Measurements from ENCODE around the gene ZNF432. TPM values are rescaled to one million over a fixed set of nuclear protein-coding genes. Genes with fewer than 3 reads are reported as not detected.
"Not testable (repeated sequence)": the region's sequence is repeated elsewhere in the genome, so short reads cannot be mapped to it uniquely, and the experiment has no call there.

The ZNF432 gene
- total RNA-seq, 3 donors from 2014 or later, result 12.0 to 19.3 (median 13.4) TPM

DNA sequence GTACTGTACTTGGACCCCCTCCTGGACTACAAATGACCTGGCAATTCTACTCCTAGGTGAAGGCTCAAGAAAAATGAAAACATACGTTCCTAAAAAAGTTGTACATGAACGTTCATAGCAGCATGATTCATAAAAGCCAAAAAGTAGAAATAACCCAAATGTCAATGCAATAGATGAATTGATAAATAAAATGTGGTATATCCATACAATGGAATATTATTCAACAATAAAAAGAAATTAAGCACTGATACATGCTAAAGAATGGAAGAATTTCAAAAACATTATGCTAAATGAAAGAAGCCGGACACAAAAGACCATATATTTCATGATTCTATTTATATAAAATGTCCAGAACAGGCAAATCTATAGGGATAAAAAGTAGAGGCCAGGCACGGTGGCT lies 9.5 kb downstream of the ZNF432 start:
- TF ChIP-seq, protein P1, sequence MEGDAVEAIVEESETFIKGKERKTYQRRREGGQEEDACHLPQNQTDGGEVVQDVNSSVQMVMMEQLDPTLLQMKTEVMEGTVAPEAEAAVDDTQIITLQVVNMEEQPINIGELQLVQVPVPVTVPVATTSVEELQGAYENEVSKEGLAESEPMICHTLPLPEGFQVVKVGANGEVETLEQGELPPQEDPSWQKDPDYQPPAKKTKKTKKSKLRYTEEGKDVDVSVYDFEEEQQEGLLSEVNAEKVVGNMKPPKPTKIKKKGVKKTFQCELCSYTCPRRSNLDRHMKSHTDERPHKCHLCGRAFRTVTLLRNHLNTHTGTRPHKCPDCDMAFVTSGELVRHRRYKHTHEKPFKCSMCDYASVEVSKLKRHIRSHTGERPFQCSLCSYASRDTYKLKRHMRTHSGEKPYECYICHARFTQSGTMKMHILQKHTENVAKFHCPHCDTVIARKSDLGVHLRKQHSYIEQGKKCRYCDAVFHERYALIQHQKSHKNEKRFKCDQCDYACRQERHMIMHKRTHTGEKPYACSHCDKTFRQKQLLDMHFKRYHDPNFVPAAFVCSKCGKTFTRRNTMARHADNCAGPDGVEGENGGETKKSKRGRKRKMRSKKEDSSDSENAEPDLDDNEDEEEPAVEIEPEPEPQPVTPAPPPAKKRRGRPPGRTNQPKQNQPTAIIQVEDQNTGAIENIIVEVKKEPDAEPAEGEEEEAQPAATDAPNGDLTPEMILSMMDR (IDR thresholded peaks at IDR 0.05), result no peak
- TF ChIP-seq POLR2A (IDR thresholded peaks at IDR 0.05) (no peak), POLR2AphosphoS5 (IDR thresholded peaks at IDR 0.05) (no peak)
- Histone ChIP-seq H3K27me3 (no peaks in the 10 kb centered on the region), H3K36me3 (peaks cover 67% of the 10 kb centered on the region), H3K27ac (no peak overlapping the region), H3K4me1 (no peaks in the 10 kb centered on the region), H3K9me3 (peaks cover 78 to 92% of the 10 kb centered on the region in 2 donors), H3K4me3 (peak overlapping the region in 1 of 3 donors; percentile 4)
- intact Hi-C loops (cut with DNase I; ENCODE audit: low total_unique reads), result no loop called here
- DNase-seq (ENCODE audit: low spot score in 2 of 2), result no peak

DNA sequence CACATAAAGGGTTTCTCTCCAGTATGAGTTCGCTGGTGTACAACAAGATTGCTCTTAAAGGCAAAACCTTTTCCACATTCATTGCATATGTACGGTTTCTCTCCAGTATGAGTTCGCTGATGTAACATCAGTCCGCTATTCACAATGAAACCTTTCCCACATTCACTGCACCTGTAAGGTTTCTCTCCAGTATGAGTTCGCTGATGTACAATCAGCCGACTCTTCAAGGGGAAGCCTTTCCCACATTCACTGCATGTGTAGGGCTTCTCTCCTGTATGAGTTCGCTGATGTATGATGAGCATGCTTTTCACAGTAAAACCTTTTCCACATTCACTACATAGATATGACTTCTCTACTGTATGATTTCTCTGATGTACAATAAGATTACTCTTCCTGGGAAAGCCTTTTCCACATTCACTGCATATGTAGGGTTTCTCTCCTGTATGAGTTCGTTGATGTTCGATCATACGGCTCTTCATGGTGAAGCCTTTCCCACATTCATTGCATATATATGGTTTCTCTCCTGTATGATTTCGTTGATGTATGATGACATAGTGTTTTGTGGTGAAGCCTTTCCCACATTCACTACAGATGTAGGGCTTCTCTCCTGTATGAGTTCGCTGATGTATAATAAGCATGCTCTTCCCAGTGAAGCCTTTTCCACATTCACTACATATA lies 14.4 kb downstream of the ZNF432 start:
- Histone ChIP-seq H3K9me3 (peaks cover 78 to 95% of the 10 kb centered on the region in 2 donors), H3K27ac (no peak overlapping the region), H3K36me3 (peaks cover 44% of the 10 kb centered on the region), H3K4me1 (no peaks in the 10 kb centered on the region), H3K4me3 (peak overlapping the region in 1 of 3 donors; percentile 10), H3K27me3 (no peaks in the 10 kb centered on the region)
- DNase-seq (ENCODE audit: low spot score in 2 of 2), result no peak
- TF ChIP-seq, protein P1 (IDR thresholded peaks at IDR 0.05), result no peak
- TF ChIP-seq POLR2AphosphoS5 (IDR thresholded peaks at IDR 0.05) (no peak), POLR2A (IDR thresholded peaks at IDR 0.05) (no peak)
- intact Hi-C loops (cut with DNase I; ENCODE audit: low total_unique reads), result no loop called here

DNA sequence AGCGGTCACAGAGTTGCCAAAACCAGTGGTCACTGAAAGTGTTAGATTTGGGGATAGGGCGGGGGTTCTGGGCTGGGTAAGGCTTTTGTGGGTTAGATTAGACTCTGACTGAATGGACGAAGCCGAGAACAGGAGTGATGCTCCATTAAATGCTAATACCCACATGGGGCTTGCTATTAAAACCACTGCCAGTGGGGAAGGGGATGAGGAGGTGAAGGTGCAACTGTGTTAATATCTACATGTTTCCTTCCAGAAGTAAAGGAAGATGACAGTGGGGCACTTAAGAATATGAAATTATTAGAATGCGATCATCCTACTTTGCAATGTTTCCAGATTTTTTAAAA lies 19.9 kb downstream of the ZNF432 start:
- Histone ChIP-seq H3K4me3 (peak overlapping the region; percentile 61 to 84 (median 75)), H3K27ac (peak overlapping the region; percentile 94 to 95), H3K4me1 (peaks cover 0 to 6% of the 10 kb centered on the region in 2 donors), H3K27me3 (no peaks in the 10 kb centered on the region), H3K9me3 (peaks cover 54 to 71% of the 10 kb centered on the region in 2 donors), H3K36me3 (peaks cover 11% of the 10 kb centered on the region)
- intact Hi-C loops (cut with DNase I; ENCODE audit: low total_unique reads), result no loop called here
- DNase-seq (ENCODE audit: low spot score in 2 of 2), result no peak
- TF ChIP-seq POLR2A (IDR thresholded peaks at IDR 0.05) (no peak), POLR2AphosphoS5 (IDR thresholded peaks at IDR 0.05) (no peak)
- TF ChIP-seq, protein P1 (IDR thresholded peaks at IDR 0.05), result no peak

DNA sequence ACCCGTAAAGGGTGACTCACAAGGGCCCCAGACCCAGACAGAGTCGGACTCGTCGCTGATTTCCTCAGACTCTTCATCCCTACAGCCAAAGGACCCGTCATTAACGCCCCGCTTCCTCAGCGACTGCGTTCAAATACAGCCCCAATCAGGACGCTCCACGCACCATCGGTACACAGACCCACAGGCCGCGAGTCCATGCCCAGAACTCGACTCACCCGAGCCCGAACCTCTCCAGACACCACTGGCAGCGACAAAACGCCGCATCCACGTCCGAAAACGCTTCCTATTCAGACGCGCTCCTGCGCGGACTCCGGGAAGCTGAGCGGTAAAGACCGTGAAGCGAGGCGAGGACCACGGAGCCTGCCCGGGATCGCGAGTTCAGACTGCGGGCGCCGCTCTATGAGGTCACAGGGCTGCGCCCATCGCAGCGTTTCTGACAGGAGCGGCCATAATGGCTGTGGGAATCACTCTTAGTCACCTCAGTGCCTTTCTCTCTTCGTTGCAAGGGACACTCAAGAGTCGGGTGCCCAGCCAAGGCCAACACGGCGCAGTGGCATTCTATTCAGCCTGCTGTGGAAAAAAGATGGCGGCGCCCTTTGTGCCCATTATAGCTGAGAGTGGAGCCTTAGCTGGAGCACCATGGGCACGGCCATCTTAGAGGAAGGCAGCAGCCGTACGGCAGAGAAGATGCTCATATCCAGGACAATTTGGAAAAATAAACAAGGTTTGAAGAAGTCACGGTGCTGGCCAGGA lies 20.4 kb downstream of the ZNF432 start, which contains the start of gene ZNF614:
Gene ZNF614, minus strand, starts transcription at position 353 of the 753 bp plus-strand sequence. CDS start 2,634 bp downstream, outside the sequence.
- Histone ChIP-seq H3K9me3 (peaks cover 54 to 71% of the 10 kb centered on the region in 2 donors), H3K4me1 (peaks cover 0 to 6% of the 10 kb centered on the region in 2 donors), H3K4me3 (peak within 1 kb of the TSS; percentile 61 to 84 (median 75)), H3K36me3 (peaks cover 11% of the 10 kb centered on the region), H3K27ac (peak within 1 kb of the TSS; percentile 94 to 95), H3K27me3 (no peaks in the 10 kb centered on the region)
- intact Hi-C loops (cut with DNase I; ENCODE audit: low total_unique reads), result no loop called here
- TF ChIP-seq, protein P1 (IDR thresholded peaks at IDR 0.05), result no peak
- TF ChIP-seq POLR2AphosphoS5 (IDR thresholded peaks at IDR 0.05) (peak; percentile 72 to 90 (median 75)), POLR2A (IDR thresholded peaks at IDR 0.05) (peak; percentile 25)
- peak; percentile 71 to 80 for DNase-seq (ENCODE audit: low spot score in 2 of 2)

DNA sequence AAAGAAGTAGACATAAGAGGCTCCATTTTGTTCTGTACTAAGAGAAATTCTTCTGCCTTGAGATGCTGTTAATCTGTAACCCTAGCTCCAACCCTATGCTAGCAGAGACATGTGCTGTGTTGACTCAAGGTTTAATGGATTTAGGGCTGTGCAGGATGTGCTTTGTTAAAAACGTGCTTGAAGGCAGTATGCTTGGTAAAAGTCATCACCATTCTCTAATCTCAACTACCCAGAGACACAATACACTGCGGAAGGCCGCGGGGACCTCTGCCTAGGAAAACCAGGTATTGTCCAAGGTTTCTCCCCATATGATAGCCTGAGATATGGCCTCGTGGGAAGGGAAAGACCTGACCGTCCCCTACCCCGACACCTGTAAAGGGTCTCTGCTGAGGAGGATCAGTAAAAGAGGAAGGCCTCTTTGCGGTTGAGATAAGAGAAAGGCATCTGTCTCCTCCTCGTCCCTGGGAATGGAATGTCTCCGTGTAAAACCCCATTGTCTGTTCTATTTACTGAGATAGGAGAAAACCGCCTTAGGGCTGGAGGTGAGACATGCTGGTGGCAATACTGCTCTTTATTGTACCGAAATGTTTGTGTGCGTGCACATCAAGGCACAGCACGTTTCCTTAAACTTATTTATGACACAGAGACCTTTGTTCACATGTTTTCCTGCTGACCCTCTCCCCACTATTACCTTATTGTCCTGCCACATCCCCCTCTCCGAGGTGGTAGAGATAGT lies 22.2 kb downstream of the ZNF432 start:
- H3K4me1 ChIP-seq; DNase-seq (ENCODE audit: low spot score in 2 of 2); H3K27me3 ChIP-seq; intact Hi-C loops (cut with DNase I; ENCODE audit: low total_unique reads); H3K27ac ChIP-seq: not testable (repeated sequence)
- Histone ChIP-seq H3K36me3 (peaks cover 13% of the 10 kb centered on the region), H3K9me3 (peaks cover 55 to 70% of the 10 kb centered on the region in 2 donors), H3K4me3 (peak overlapping the region in 1 of 3 donors; percentile 84)

DNA sequence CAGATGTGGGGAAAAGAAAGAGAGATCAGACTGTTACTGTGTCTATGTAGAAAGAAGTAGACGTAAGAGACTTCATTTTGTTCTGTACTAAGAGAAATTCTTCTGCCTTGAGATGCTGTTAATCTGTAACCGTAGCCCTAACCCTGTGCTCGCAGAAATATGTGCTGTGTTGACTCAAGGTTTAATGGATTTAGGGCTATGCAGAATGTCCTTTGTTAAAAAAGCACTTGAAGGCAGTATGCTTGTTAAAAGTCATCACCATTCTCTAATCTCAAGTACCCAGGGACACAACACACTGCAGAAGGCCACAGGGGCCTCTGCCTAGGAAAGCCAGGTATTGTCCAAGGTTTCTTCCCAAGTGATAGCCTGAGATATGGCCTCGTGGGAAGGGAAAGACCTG lies 24.2 kb downstream of the ZNF432 start:
- H3K27ac ChIP-seq; H3K4me3 ChIP-seq; H3K4me1 ChIP-seq; intact Hi-C loops (cut with DNase I; ENCODE audit: low total_unique reads); H3K27me3 ChIP-seq; DNase-seq (ENCODE audit: low spot score in 2 of 2): not testable (repeated sequence)
- H3K36me3 ChIP-seq, result peaks cover 26% of the 10 kb centered on the region
- peaks cover 69 to 72% of the 10 kb centered on the region in 2 donors for H3K9me3 ChIP-seq
